ENCODE data around the gene AIFM3.
"Not testable (repeated sequence)": the region's sequence is repeated elsewhere in the genome, so short reads cannot be mapped to it uniquely, and the experiment has no call there.

The AIFM3 gene

GRCh38 chr22:20959578-20960461 lies 7.2 kb upstream of the AIFM3 start:
- no peak for FAIRE-seq

GRCh38 chr22:20960609-20961008 lies 6.4 kb upstream of the AIFM3 start:
- no peak for FAIRE-seq

DNA sequence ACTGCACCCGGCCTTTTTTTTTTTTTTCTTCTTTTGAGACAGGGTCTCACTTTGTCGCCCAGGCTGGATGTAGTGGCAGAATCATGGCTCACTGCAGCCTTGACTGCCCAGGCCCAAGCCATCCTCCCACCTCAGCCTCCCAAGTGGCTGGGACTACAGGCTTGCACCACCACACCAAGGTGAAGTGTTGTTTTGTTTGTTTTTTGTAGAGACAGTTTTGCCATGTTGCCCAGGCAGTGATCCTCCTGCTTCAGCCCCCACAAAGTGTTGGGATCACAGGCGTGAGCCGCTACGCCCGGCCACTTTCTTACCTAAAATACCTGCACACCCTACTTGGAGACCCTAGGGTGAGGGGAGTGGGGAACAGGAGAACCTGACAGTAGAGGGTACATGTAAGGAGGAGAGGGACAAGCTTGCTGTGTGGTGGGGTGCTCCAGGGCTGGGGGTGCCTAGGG lies 4.5 kb upstream of the AIFM3 start:
- no peak for FAIRE-seq

GRCh38 chr22:20963201-20964052 lies 3.6 kb upstream of the AIFM3 start:
- no peak for FAIRE-seq

DNA sequence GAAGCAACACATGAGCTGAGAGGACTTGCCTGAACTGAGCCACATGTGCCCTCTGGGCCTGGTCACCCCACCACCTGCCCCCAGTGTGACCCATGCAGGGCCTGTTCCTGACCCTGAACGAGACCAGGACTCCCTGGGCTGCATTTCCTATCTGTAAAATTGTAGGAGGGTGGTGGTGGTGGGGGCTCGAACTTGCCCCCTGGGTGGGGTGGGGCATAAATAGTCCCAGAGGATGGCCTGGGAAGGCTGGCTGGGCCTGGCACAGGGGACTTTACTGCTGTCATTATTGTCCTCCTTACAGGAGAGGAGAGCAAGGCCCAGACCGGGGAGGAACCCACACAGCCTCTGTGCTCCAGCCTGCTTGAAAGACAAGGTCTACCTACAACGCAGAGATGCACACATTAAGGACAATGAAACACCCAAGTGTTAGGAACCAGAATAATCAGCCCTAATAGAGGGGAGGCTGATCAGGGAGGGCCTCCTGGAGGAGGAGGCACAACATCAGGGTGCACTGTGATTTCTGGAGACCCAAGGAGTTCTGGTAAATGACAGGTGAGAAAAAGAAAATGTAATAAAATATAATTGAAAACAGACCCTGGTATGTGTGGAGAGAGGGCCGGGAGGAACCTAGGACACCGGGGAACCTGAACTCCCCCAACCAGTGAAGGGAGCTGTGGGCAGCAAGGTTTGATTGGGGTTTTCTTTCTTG lies 2.8 kb upstream of the AIFM3 start:
- no peak for FAIRE-seq

DNA sequence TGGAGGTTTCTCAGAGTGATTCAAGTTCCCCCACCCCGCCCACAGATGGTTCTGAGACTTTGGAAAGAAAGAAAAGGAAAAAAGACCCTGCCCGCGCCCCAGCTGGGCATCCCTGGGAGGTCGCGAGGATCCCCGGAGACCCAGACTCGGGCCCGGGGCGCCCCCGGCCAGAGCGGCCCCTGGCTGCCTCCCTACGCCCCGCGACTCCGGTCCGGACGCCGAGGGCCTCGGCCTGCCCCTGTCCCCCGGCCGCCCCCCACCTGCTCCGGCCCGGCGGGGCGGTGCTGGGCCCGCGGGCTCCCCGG lies 2.3 kb upstream of the AIFM3 start:
- FAIRE-seq: no peak

DNA sequence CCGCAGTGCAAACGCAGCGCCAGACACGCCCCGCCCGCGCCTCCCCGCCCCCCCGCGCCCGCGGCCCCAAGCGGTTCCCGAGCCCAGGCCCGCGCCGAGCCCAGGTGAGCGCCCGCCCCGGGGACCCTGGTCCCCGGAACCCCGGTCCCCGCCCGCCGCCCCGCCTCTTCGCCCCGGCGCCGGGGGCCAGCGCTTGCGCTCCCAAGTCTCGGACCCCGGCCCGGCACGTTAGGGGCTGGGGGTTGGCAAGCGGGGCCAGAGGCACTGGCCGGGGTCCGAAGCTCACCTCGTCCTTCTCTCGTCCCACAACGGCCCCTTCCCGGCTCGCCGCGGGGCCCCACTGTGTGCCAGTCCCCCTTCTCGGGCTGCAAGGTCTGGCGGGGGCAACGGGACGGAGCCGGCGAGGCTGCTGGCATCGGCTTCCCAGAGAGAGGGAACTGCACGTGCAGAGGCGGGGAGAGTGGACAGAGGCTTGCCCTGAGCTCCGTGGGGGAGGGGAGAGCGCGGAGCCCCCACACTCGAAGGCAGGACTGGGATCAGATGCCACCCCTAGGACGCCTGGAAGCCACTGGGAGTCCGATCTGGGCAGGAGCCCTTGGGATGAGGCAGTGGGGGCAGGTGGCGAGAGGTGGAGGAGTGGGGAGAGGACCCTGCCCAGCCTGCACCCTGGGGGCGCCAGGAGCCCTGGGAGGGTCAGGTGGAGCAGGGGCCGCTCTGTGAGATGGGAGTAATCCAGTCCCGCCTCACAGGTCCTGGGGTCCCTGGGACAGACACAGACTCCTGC lies 1.8 kb upstream of the AIFM3 start:
- no peak for FAIRE-seq

- FAIRE-seq: no peak
These were observed 883 bp upstream of the AIFM3 start for GRCh38 chr22:20965888-20966855.

- FAIRE-seq: no peak
These were observed 699 bp downstream of the AIFM3 start for GRCh38 chr22:20967697-20968211.

GRCh38 chr22:20968281-20968977 lies 1.4 kb downstream of the AIFM3 start:
- FAIRE-seq: no peak

DNA sequence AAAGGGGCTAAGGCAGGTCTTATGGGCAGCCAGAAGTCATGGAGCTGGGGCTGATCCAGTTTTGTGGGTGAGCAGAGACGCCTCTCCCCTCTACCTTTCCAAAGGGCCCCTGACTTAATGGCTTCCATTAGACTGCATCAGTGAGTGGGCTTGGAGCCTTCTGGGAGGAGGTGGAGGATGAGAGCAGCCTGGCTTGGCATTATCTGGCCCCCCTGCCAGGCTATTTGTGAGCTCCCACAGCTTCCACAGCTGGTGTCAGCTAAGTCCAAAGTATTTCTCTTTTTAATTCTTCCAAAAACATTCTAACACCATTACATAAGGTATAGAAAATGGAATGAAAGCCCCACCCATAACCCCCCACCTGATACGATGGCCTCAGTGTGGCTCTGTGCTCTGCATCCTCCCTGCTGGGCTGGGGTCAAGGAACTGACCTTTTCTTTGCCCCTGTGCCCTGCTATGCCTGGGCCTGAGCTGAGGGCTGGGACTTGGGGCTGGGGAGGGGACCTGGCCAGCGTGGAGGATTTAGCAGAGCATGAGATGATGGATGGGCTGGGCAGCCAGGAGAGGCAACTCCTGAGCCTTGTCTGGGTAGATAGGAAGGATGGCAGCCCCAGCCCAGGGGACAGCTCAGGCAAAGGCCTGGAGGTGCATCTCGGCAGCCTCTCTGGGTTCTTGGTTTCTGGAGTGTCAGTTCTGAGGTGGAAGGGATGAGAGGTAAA lies 4.0 kb downstream of the AIFM3 start:
- FAIRE-seq: no peak

GRCh38 chr22:20972014-20972694 lies 5.1 kb downstream of the AIFM3 start:
- FAIRE-seq: not testable (repeated sequence)

GRCh38 chr22:20972933-20973577 lies 6.0 kb downstream of the AIFM3 start:
- FAIRE-seq: no peak

GRCh38 chr22:20973634-20974286 lies 6.7 kb downstream of the AIFM3 start:
- no peak for FAIRE-seq

DNA sequence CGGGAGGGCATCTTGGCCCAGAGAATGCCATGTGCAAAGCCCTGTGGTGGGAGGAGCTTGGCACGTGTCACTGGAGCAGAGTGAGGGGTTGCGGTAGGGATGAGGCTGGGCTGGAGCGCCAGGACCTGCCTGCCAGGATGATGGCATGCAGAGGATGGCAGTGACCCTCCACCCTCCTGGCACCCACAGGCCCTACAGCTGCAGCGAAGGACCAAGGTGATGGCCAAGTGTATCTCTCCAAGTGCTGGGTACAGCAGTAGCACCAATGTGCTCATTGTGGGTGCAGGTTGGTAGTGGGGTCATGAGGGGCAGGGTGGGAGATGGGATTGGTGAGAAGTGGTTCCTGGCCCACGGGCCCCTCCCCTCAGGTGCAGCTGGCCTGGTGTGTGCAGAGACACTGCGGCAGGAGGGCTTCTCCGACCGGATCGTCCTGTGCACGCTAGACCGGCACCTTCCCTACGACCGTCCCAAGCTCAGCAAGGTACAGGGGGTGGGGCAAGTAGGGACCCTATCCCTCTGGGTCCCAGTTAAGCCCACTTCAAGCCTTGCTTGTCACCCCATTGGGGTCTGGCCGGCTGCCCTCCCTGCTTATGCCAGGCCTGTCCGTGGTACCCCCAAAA lies 7.4 kb downstream of the AIFM3 start:
- no peak for FAIRE-seq

- no peak for FAIRE-seq
These were observed 8.7 kb downstream of the AIFM3 start for GRCh38 chr22:20975541-20976290.
